ENCODE data around the gene ONECUT2.

ONECUT2 gene

DNA sequence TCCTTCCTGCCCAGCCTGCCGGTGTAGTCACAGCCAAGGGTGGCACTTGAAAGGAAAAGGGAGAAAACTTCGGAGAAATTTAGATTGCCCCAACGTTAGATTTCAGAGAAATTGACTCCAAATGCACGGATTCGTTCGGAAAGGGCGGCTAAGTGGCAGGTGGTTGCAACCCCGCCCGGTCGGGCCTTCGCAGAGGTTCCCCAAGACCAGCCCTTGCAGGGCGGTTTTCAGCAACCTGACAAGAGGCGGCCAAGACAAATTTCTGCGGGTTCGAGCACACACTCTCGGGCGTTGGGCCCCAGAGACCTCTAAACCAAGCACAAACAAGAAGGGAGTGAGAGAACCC lies 4.8 kb downstream of the ONECUT2 start:
- H3K36me3 ChIP-seq (ENCODE audit: insufficient read depth, low read length) = no peaks in the 10 kb centered on the region
- no peaks in the 10 kb centered on the region for H3K9me3 ChIP-seq (replicated peaks; ENCODE audit: low read length)
- no peak overlapping the region for H3K4me3 ChIP-seq (ENCODE audit: low read length)
- peaks cover 90% of the 10 kb centered on the region for H3K27me3 ChIP-seq (ENCODE audit: control insufficient read depth, insufficient read depth, low read length)
- no peak overlapping the region for H3K9ac ChIP-seq (ENCODE audit: low read depth, low read length)
- no peak overlapping the region for H3K4me2 ChIP-seq (ENCODE audit: low read length)
- H3K4me1 ChIP-seq (ENCODE audit: control insufficient read depth, insufficient read depth, low read length) = peaks cover 8% of the 10 kb centered on the region

DNA sequence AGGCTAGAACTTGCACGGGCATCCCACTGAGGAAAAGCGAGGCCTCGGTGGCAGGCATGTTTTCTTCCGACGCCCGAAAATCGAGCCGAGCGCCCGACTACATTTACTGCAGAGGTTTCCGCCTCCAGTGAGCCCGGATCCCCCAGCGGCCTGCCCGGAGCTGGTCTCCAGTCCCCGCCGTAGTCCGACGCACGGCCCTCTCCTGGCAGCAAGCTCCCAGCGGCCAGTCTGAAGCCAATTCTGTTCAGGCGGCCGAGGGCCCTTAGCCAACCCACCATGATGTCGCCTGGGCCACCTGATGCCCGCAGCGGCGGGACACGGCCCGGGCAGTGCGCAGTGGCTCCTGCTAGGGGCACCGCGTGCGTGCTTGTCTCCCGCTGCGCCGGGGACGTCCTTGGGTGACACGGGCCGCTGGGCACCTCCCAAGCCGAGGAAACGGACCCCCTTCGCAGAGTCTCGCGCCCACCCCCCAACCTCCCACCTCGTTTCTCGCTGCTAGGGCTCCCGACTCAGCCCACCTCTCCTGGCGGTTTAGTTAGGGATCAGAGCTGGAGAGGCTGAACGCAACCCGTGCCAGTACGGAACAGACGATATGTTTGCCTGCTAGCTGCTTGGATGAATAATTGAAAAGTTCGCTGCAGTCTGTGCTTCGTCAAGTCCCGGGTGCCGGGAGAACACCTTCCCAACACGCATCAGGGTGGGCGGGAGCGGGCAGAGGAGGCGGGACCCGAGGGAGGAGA lies 5.3 kb downstream of the ONECUT2 start:
- no peaks in the 10 kb centered on the region for H3K9me3 ChIP-seq (replicated peaks; ENCODE audit: low read length)
- no peak overlapping the region for H3K4me3 ChIP-seq (ENCODE audit: low read length)
- peaks cover 93% of the 10 kb centered on the region for H3K27me3 ChIP-seq (ENCODE audit: control insufficient read depth, insufficient read depth, low read length)
- peak overlapping the region; percentile 61 for H3K4me2 ChIP-seq (ENCODE audit: low read length)
- peaks cover 7% of the 10 kb centered on the region for H3K4me1 ChIP-seq (ENCODE audit: control insufficient read depth, insufficient read depth, low read length)
- no peaks in the 10 kb centered on the region for H3K36me3 ChIP-seq (ENCODE audit: insufficient read depth, low read length)
- no peak overlapping the region for H3K9ac ChIP-seq (ENCODE audit: low read depth, low read length)

DNA sequence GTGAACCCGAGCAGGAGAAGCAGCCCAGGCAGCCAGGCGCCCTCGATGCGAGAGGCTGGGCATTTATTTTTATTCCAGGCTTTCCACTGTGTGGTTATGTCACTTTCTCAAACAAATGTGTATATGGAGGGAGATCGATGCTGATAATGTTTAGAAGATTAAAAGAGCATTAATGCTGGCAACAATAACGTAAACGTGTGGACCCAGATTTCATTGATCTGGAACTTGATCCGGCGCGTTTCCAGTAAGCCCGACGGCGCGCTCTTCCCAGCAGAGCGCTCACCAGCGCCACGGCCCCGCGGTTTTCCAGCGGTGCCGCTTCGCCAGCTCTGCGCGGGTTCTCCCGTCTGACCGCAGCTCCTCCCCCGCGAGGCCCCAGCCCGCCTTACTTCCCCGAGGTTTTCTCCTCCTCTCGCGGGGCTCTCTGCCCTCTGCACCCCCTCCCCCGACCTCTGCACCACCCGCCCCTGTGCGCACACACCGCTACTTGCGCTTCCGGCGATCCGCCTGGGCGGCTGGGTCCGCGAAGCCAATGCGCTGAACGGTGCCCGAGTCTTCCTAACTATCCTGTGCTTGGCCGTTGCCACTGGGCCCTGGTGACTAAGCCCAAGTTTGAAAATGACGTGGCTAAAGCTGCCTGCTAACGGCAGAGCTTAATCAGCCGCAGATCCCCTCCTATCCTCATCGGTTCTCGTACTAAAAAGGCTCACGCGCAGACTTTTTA lies 6.1 kb downstream of the ONECUT2 start:
- no peaks in the 10 kb centered on the region for H3K36me3 ChIP-seq (ENCODE audit: insufficient read depth, low read length)
- no peaks in the 10 kb centered on the region for H3K9me3 ChIP-seq (replicated peaks; ENCODE audit: low read length)
- peak overlapping the region; percentile 45 for H3K4me3 ChIP-seq (ENCODE audit: low read length)
- H3K4me2 ChIP-seq (ENCODE audit: low read length) = peak overlapping the region; percentile 61
- peaks cover 7% of the 10 kb centered on the region for H3K4me1 ChIP-seq (ENCODE audit: control insufficient read depth, insufficient read depth, low read length)
- H3K9ac ChIP-seq (ENCODE audit: low read depth, low read length) = no peak overlapping the region
- peaks cover 93% of the 10 kb centered on the region for H3K27me3 ChIP-seq (ENCODE audit: control insufficient read depth, insufficient read depth, low read length)

DNA sequence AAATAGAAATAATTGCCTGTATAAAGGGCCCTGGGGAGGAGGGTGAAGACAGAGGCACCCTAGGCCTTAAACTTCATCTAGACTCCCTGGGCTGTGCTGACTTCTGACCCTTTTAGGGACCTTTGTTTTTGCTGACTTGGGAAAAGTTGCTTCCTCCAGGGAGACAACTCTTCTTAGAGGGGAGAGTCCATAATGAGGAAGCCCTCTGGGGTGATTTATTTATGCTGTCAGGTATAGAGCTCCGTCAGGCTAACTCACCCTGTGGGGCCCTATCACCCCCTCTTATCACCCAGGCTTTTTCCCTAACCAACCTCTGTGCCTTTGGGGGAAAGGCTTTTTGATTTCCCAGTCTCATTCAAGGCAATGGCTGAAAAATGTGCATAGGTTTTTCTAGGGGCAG lies 8.1 kb downstream of the ONECUT2 start:
- Histone ChIP-seq H3K4me2 (ENCODE audit: low read length) (no peak overlapping the region), H3K4me1 (ENCODE audit: control insufficient read depth, insufficient read depth, low read length) (peaks cover 3% of the 10 kb centered on the region), H3K27me3 (ENCODE audit: control insufficient read depth, insufficient read depth, low read length) (peaks cover 74% of the 10 kb centered on the region), H3K9me3 (replicated peaks; ENCODE audit: low read length) (no peaks in the 10 kb centered on the region), H3K9ac (ENCODE audit: low read depth, low read length) (no peak overlapping the region), H3K4me3 (ENCODE audit: low read length) (no peak overlapping the region), H3K36me3 (ENCODE audit: insufficient read depth, low read length) (no peaks in the 10 kb centered on the region)

DNA sequence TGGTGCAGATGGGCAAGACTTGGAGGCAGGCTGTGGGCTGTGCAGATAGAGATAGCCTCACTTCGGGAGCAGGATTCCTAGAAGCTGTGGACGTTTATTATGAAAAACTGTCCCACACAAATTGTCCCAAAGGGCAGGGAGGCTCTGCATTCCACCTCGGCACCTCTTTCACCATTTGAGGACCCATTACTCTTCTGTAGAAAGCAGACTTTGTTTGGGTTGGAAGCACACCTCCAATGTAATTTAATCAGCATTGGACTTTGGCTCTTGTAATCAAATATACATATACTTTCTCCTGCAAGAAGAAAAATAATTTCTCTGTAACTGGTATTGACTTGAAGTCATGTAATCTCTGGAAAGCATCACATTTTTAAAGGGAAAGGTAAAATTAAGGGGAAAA lies 8.5 kb downstream of the ONECUT2 start:
- Histone ChIP-seq H3K9me3 (replicated peaks; ENCODE audit: low read length) (no peaks in the 10 kb centered on the region), H3K4me2 (ENCODE audit: low read length) (no peak overlapping the region), H3K4me1 (ENCODE audit: control insufficient read depth, insufficient read depth, low read length) (no peaks in the 10 kb centered on the region), H3K4me3 (ENCODE audit: low read length) (no peak overlapping the region), H3K27me3 (ENCODE audit: control insufficient read depth, insufficient read depth, low read length) (peaks cover 70% of the 10 kb centered on the region), H3K36me3 (ENCODE audit: insufficient read depth, low read length) (no peaks in the 10 kb centered on the region), H3K9ac (ENCODE audit: low read depth, low read length) (no peak overlapping the region)

DNA sequence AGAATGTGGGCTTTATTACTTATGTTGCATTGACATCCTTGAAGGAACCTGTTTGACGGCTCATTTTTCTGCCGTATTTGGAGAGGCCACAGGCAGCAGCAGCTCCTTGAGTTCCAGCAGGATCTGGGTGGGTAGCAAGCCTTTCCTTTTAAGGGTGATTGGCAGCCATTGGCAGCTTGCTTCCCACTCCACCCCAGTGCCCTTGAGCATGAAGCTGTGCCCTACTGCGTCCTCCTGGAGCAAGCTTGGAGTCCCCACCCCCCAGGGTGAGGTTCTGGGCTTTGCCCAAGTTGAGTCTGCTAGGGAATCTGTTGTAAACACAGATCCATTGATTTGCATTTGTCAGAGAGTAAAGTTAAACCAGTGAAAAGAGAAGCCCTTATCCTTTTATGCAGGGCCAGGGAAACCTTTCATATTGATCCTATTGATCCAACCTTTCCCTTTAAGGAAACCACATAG lies 9.2 kb downstream of the ONECUT2 start:
- Histone ChIP-seq H3K9me3 (replicated peaks; ENCODE audit: low read length) (no peaks in the 10 kb centered on the region), H3K27me3 (ENCODE audit: control insufficient read depth, insufficient read depth, low read length) (peaks cover 64% of the 10 kb centered on the region), H3K4me3 (ENCODE audit: low read length) (no peak overlapping the region)

DNA sequence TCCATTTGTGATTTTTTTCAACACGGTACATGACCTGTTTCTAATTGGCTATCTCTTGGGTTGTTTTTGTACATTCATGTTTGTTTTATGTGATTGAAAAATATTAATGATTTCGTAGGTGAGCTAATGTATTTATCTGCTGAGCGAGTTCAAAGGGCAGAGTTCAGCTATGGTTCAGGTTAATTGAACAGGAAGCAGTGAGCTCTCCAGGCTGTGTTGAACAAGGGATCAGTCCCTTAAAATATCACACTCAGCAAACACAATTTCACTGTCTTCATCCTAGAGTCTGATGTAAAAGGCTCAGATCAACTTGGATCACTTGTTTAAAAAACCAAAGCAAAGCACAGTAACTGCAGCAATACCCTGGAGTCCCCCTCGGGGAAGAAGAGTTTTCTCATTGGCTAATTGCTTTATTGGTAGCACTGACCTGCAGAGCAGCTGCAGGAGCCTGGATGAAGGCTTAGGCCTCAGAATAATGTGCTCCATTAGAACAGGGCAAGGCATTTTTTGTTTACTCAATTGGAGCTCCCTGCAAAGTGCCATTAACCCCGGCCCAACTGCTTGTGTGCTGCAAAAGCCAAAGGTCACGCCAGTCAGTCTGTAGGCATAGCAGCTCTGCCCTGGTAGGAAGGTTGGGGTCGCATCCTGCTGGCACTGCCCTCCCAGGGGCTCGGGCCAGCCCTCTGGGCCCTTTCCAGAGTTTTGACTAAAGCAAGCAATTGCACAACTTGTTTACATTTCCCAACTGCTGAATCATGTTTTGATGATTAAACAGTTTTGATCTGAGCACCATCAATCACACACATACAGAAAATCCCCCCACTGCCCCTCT lies 10.5 kb downstream of the ONECUT2 start:
- no peak overlapping the region for H3K4me3 ChIP-seq (ENCODE audit: low read length)
- H3K4me1 ChIP-seq (ENCODE audit: control insufficient read depth, insufficient read depth, low read length) = no peaks in the 10 kb centered on the region
- H3K9ac ChIP-seq (ENCODE audit: low read depth, low read length) = no peak overlapping the region
- H3K36me3 ChIP-seq (ENCODE audit: insufficient read depth, low read length) = no peaks in the 10 kb centered on the region
- peaks cover 53% of the 10 kb centered on the region for H3K27me3 ChIP-seq (ENCODE audit: control insufficient read depth, insufficient read depth, low read length)
- H3K4me2 ChIP-seq (ENCODE audit: low read length) = no peak overlapping the region
- no peaks in the 10 kb centered on the region for H3K9me3 ChIP-seq (replicated peaks; ENCODE audit: low read length)

More for the DNA sequence above, 9.2 kb downstream of the ONECUT2 start:
- Histone ChIP-seq H3K4me1 (ENCODE audit: control insufficient read depth, insufficient read depth, low read length) (no peaks in the 10 kb centered on the region), H3K36me3 (ENCODE audit: insufficient read depth, low read length) (no peaks in the 10 kb centered on the region), H3K4me2 (ENCODE audit: low read length) (no peak overlapping the region), H3K9ac (ENCODE audit: low read depth, low read length) (no peak overlapping the region)

DNA sequence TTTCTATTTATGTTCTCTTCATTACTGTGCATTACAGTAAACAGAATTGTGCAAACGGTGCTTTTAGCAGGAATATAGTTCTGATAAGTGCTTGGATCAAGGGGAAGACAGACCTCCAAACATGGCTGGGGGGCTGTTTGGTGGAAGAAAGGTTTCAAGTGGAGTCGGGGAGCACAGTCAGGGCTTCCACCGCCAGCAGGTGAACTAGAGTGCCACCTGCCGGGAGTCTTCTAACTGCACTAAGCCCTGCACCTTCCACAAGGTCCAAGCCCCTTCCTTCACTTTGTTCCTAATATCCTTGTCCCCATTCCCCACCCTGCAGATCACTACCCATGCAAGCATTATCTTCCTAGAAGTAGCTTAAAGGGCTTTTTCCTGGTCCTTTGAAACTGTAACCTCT lies 11.1 kb downstream of the ONECUT2 start:
- Histone ChIP-seq H3K9me3 (replicated peaks; ENCODE audit: low read length) (no peaks in the 10 kb centered on the region), H3K4me3 (ENCODE audit: low read length) (no peak overlapping the region), H3K36me3 (ENCODE audit: insufficient read depth, low read length) (no peaks in the 10 kb centered on the region), H3K9ac (ENCODE audit: low read depth, low read length) (no peak overlapping the region), H3K4me2 (ENCODE audit: low read length) (no peak overlapping the region), H3K4me1 (ENCODE audit: control insufficient read depth, insufficient read depth, low read length) (no peaks in the 10 kb centered on the region), H3K27me3 (ENCODE audit: control insufficient read depth, insufficient read depth, low read length) (peaks cover 47% of the 10 kb centered on the region)

DNA sequence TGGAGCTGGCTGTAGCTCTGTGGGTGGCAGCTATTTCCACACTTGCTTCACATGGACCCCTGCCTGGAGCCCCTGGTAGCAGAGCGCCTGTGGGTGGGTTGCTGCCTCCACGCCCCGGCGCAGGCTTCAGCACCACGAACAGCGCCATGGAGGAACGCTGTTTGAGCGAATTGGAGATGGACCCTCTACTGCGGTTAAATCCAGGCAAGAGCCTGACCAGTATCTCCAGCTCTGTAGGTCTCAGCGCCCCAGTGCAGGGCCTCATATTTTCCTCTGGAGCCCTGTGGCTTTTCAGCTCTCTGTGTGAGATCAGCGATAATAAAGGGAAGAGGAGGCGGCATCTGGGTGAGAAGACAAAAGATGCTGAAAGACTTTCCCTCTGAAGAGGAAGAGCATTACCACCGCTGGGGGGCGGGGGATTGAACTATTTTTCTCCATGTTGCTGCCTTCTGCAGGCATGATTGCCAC lies 12.0 kb downstream of the ONECUT2 start:
- H3K4me2 ChIP-seq (ENCODE audit: low read length) = no peak overlapping the region

DNA sequence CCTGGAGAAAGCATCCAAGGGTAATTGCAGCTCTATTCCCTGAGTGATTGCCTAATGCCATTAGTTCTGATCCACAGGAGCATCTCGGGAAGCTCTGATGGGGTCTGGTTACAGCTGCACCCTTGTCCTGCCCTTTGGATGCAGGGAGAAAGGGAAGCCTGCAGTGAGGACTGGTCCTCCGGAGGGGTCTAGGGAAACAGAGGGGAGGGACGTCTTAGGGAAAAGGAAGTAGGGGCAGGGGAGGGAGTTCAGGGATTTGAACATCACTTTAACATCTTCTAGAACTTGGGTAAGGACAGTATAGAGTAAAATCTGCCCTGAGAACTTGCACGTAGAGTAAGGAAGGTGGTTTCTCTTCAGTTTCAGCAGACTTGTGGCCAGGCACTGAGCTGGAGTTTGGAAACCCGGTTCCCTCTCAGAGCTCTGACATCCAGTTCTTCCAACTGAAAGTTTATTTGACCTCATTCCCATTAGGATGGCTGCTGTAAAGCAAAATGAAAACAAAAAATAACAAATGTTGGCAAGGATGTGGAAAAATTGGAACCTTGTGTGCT lies 20.5 kb downstream of the ONECUT2 start:
- Histone ChIP-seq H3K36me3 (ENCODE audit: insufficient read depth, low read length) (no peaks in the 10 kb centered on the region), H3K27me3 (ENCODE audit: control insufficient read depth, insufficient read depth, low read length) (no peaks in the 10 kb centered on the region), H3K4me3 (ENCODE audit: low read length) (no peak overlapping the region), H3K9ac (ENCODE audit: low read depth, low read length) (no peak overlapping the region), H3K4me2 (ENCODE audit: low read length) (no peak overlapping the region), H3K4me1 (ENCODE audit: control insufficient read depth, insufficient read depth, low read length) (no peaks in the 10 kb centered on the region), H3K9me3 (replicated peaks; ENCODE audit: low read length) (no peaks in the 10 kb centered on the region)

More for the DNA sequence above, 12.0 kb downstream of the ONECUT2 start:
- no peaks in the 10 kb centered on the region for H3K9me3 ChIP-seq (replicated peaks; ENCODE audit: low read length)
- H3K27me3 ChIP-seq (ENCODE audit: control insufficient read depth, insufficient read depth, low read length) = peaks cover 38% of the 10 kb centered on the region
- H3K36me3 ChIP-seq (ENCODE audit: insufficient read depth, low read length) = no peaks in the 10 kb centered on the region
- no peak overlapping the region for H3K9ac ChIP-seq (ENCODE audit: low read depth, low read length)
- H3K4me3 ChIP-seq (ENCODE audit: low read length) = no peak overlapping the region
- no peaks in the 10 kb centered on the region for H3K4me1 ChIP-seq (ENCODE audit: control insufficient read depth, insufficient read depth, low read length)

DNA sequence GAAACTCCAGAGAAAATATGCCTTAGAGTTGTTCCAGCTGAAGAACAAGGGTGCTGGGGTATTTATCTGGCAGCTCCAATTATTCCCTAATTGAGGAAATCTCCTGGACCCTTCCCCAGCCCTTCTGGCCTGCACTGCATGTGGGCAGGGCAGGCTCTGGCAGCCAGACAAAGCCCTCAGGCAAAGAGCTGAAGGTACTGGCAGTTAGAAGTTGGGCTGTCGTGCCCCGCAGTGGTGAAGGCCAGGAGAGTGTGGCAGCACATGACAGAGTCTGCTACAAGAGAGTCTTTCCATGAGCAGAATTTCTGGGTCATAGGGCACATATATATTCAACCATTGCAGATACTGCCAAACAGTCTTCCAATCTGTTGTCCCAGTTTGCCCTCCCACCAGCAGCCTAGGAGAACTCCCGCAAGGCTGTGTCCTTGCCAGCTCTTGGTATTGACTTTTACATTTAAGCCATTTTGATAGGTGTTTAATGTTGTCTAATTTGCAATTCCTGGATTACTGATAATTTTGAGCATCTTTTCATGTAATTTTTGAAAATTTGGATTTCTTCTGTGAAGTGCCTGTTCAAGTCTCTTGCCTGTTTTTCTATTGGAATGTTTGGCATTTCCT lies 26.6 kb downstream of the ONECUT2 start:
- Histone ChIP-seq H3K9me3 (replicated peaks; ENCODE audit: low read length) (no peaks in the 10 kb centered on the region), H3K4me2 (ENCODE audit: low read length) (no peak overlapping the region), H3K4me3 (ENCODE audit: low read length) (no peak overlapping the region)

More for the DNA sequence above, 26.6 kb downstream of the ONECUT2 start:
- no peaks in the 10 kb centered on the region for H3K36me3 ChIP-seq (ENCODE audit: insufficient read depth, low read length)
- no peaks in the 10 kb centered on the region for H3K27me3 ChIP-seq (ENCODE audit: control insufficient read depth, insufficient read depth, low read length)
- H3K4me1 ChIP-seq (ENCODE audit: control insufficient read depth, insufficient read depth, low read length) = no peaks in the 10 kb centered on the region
- H3K9ac ChIP-seq (ENCODE audit: low read depth, low read length) = no peak overlapping the region
